Nucleus accumbens (tissue), 56 donors: ENCODE data around the gene DEXI.
"Not testable (repeated sequence)": the region's sequence is repeated elsewhere in the genome, so short reads cannot be mapped to it uniquely, and the experiment has no call there.

Source experiments
- DNase-seq, 56 donors: peaks; one replicate each; lab custom pipeline; 2025; lab: John Stamatoyannopoulos, UW

Gene DEXI

GRCh38 chr16:10930755-10931093 is 11.5 kb downstream of the DEXI start:
- no peak for DNase-seq

- peak in 5 of 56 donors; percentile 6 to 39 (median 26) for DNase-seq
Measured at GRCh38 chr16:10929853-10930754, 12.2 kb downstream of the DEXI start.

- DNase-seq, result not testable (repeated sequence)
Measured at GRCh38 chr16:10929097-10929496, 13.2 kb downstream of the DEXI start.

- no peak for DNase-seq
Measured at GRCh38 chr16:10927497-10928112, 14.7 kb downstream of the DEXI start.

- DNase-seq, result no peak
Measured at GRCh38 chr16:10926867-10927266, 15.4 kb downstream of the DEXI start.

- no peak for DNase-seq
Measured at GRCh38 chr16:10926094-10926493, 16.2 kb downstream of the DEXI start.

GRCh38 chr16:10925285-10925684 is 17.0 kb downstream of the DEXI start:
- not testable (repeated sequence) for DNase-seq

GRCh38 chr16:10923650-10924214 is 18.5 kb downstream of the DEXI start:
- DNase-seq, result peak in 49 of 56 donors; percentile 8 to 83 (median 48)

- no peak for DNase-seq
Measured at GRCh38 chr16:10923146-10923649, 19.1 kb downstream of the DEXI start.

GRCh38 chr16:10922328-10923145 is 19.7 kb downstream of the DEXI start:
- peak in 3 of 56 donors; percentile 6 to 23 (median 14) for DNase-seq

- no peak for DNase-seq
Measured at GRCh38 chr16:10921536-10922327, 20.5 kb downstream of the DEXI start.

GRCh38 chr16:10920726-10921427 is 21.4 kb downstream of the DEXI start:
- no peak for DNase-seq

GRCh38 chr16:10919003-10919351 is 23.3 kb downstream of the DEXI start:
- no peak for DNase-seq

- peak in 54 of 56 donors; percentile 26 to 91 (median 66) for DNase-seq
Measured at GRCh38 chr16:10918294-10919002, 23.8 kb downstream of the DEXI start.

- no peak for DNase-seq
Measured at GRCh38 chr16:10916534-10916933, 25.7 kb downstream of the DEXI start.

- no peak for DNase-seq
Measured at GRCh38 chr16:10911267-10911666, 31.0 kb downstream of the DEXI start.

GRCh38 chr16:10907757-10908045 is 34.6 kb downstream of the DEXI start:
- DNase-seq, result no peak

GRCh38 chr16:10906914-10907756 is 35.1 kb downstream of the DEXI start:
- DNase-seq, result peak in 19 of 56 donors; percentile 2 to 57 (median 24)
